Measurements from ENCODE around the gene REV3L.

DNA sequence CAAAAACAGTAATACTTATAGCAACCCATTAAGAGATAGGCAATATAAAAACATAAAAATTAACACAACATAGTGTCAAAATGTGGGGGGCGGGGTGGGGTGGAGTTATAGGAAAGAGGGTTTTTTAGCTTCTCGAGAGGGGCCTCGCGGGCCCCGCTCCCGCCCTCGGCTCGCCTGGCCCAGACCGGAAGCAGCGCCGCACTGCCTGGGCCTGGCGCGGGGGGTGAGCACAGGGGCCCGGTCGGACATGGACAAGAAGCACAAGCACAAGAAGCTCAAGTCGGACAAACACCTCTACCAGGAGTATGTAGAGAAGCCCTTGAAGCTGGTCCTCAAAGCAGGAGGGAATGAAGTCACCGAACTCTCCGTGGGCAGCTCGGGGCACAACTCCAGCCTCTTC, 53.4 kb downstream of the REV3L start:
- TF ChIP-seq, protein P1, sequence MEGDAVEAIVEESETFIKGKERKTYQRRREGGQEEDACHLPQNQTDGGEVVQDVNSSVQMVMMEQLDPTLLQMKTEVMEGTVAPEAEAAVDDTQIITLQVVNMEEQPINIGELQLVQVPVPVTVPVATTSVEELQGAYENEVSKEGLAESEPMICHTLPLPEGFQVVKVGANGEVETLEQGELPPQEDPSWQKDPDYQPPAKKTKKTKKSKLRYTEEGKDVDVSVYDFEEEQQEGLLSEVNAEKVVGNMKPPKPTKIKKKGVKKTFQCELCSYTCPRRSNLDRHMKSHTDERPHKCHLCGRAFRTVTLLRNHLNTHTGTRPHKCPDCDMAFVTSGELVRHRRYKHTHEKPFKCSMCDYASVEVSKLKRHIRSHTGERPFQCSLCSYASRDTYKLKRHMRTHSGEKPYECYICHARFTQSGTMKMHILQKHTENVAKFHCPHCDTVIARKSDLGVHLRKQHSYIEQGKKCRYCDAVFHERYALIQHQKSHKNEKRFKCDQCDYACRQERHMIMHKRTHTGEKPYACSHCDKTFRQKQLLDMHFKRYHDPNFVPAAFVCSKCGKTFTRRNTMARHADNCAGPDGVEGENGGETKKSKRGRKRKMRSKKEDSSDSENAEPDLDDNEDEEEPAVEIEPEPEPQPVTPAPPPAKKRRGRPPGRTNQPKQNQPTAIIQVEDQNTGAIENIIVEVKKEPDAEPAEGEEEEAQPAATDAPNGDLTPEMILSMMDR (IDR thresholded peaks at IDR 0.05; ENCODE audit: low read depth, low read length): no peak
- no peak for TF ChIP-seq POLR2A (IDR thresholded peaks at IDR 0.05; ENCODE audit: extremely low read depth, insufficient read length)
